K562 (cell line): Measurements from ENCODE around the gene STOM. TPM values are rescaled to one million over a fixed set of nuclear protein-coding genes. Genes with fewer than 3 reads are reported as not detected.

ENCODE experiments used
- ATAC-seq: fragments of 200-7000 bp; cut with Tn5 transposase; 3 replicates; pipeline ENCODE4 v1.9.1; 2020; ENCODE audit warnings: moderate library complexity
- BruUV-seq: library from RNA; stranded (reverse); fragments of 400-500 nt; replicated peaks from 2 replicates; lab custom pipeline; 2021; lab: Mats Ljungman, UMichigan
- CTCF ChIA-PET: fragments of 300-600 bp; formaldehyde crosslinking; extraction: SDS; loops from one replicate; lab custom pipeline; 2021; ENCODE audit warnings: low intra/inter-chr PET ratio; lab: Yijun Ruan, JAX
- POLR2A ChIA-PET: fragments of 300-600, 350-650 bp; sonication (Branson Sonifier 250); formaldehyde crosslinking; extraction: SDS; loops from one replicate; lab custom pipeline; 2021; ENCODE audit warnings: antibody characterized with exemption, inconsistent platforms; lab: Yijun Ruan, JAX
- DNase-seq, 4 experiments: peaks; one replicate each; pipeline versions ENCODE4 v3.0.0 to v3.0.0-alpha.2; 2011 to 2018; ENCODE audit warnings: low spot score in 3 of 4, mixed read lengths in 3 of 4; ENCODE audit errors: extremely low read depth in 1 of 4
- FAIRE-seq: peaks from 2 replicates; lab custom pipeline; 2011; peaks lifted over from hg19 to GRCh38; lab: Jason Lieb, UNC
- H2AFZ ChIP-seq: 2 replicates; pipeline ENCODE4 v1.6.0; 2011; ENCODE audit warnings: low read depth, low read length, control low read depth, inconsistent platforms
- H3K27ac ChIP-seq: fragments of 200-600 bp; 3 replicates; pipeline ENCODE4 v1.8.0; 2011; ENCODE audit warnings: low read depth, mild to moderate bottlenecking, control low read depth, inconsistent platforms, low read length, moderate library complexity, mixed read lengths; ENCODE audit errors: extremely low read depth
- H3K27me3 ChIP-seq, 2 experiments: fragments of 300-600 bp in 1 of 2; 2 replicates in 1 of 2; 3 replicates in 1 of 2; pipeline versions ENCODE4 v1.6.0 to v1.8.0; 2011; ENCODE audit warnings: inconsistent platforms in 2 of 2, low read length in 2 of 2, mild to moderate bottlenecking in 1 of 2, mixed read lengths in 1 of 2, moderate library complexity in 1 of 2; ENCODE audit not compliant: control insufficient read depth in 2 of 2, insufficient read depth in 2 of 2
- H3K36me3 ChIP-seq: fragments of 300-600 bp; 3 replicates; pipeline ENCODE4 v1.8.0; 2011; ENCODE audit warnings: mild to moderate bottlenecking, low read length, inconsistent platforms; ENCODE audit not compliant: control insufficient read depth, insufficient read depth
- H3K4me1 ChIP-seq, 2 experiments: fragments of 200-600 bp in 1 of 2; replicated peaks in 1 of 2; 2 replicates in 1 of 2; 3 replicates in 1 of 2; pipeline versions ENCODE4 v1.5.1 to v1.8.0; 2011; ENCODE audit warnings: inconsistent platforms in 2 of 2, low read length in 2 of 2, mild to moderate bottlenecking in 1 of 2, mixed read lengths in 1 of 2, moderate library complexity in 1 of 2; ENCODE audit not compliant: control insufficient read depth in 2 of 2, insufficient read depth in 2 of 2
- H3K4me2 ChIP-seq: 2 replicates; pipeline ENCODE4 v1.6.1; 2011; ENCODE audit warnings: low read length, control low read depth, inconsistent platforms, mixed read lengths; ENCODE audit not compliant: insufficient read depth
- H3K4me3 ChIP-seq: fragments of 200-600 bp; sonication (generic), shearing (Covaris generic); 2 replicates; pipeline ENCODE4 v1.5.1; 2016; ENCODE audit warnings: control low read depth, inconsistent platforms
- H3K79me2 ChIP-seq: fragments of 200-600 bp; 3 replicates; pipeline ENCODE4 v1.8.0; 2011; ENCODE audit warnings: low read length, inconsistent platforms; ENCODE audit not compliant: control insufficient read depth, insufficient read depth
- H3K9ac ChIP-seq, 2 experiments: 2 replicates each; pipeline versions ENCODE4 v1.6.0 to v1.6.1; 2011; ENCODE audit warnings: low read depth in 2 of 2, low read length in 2 of 2, control low read depth in 1 of 2, inconsistent platforms in 1 of 2, mild to moderate bottlenecking in 1 of 2, mixed read lengths in 1 of 2; ENCODE audit not compliant: insufficient read depth in 1 of 2
- H3K9me1 ChIP-seq: one replicate; pipeline ENCODE4 v1.6.0; 2011; ENCODE audit warnings: inconsistent platforms, mild to moderate bottlenecking, low read length, moderate library complexity; ENCODE audit not compliant: control insufficient read depth, insufficient read depth
- H3K9me3 ChIP-seq: replicated peaks from 2 replicates; pipeline ENCODE4 v1.5.1; 2011; ENCODE audit warnings: low read depth, low read length, inconsistent platforms; ENCODE audit not compliant: control insufficient read depth, insufficient read depth
- H4K20me1 ChIP-seq: replicated peaks from 2 replicates; pipeline ENCODE4 v1.6.1; 2011; ENCODE audit warnings: low read length, inconsistent platforms, mixed read lengths; ENCODE audit not compliant: control insufficient read depth, insufficient read depth
- AFF1 ChIP-seq, 2 experiments: fragments of 450-650 bp; IDR thresholded peaks; 2 replicates each; pipeline ENCODE4 v1.6.1; 2018; ENCODE audit warnings: mild to moderate bottlenecking in 2 of 2, low read depth in 1 of 2; ENCODE audit not compliant: partially characterized antibody in 2 of 2
- FOS ChIP-seq: IDR thresholded peaks from 3 replicates; pipeline ENCODE4 v1.6.1; 2011; ENCODE audit not compliant: insufficient read length; ENCODE audit errors: extremely low read depth
- ZMIZ1 ChIP-seq, 2 experiments: fragments of 150-350 bp in 1 of 2; IDR thresholded peaks; 2 replicates each; pipeline ENCODE4 v1.6.1; 2012 to 2016; ENCODE audit warnings: low read depth in 2 of 2, low read length in 2 of 2, mild to moderate bottlenecking in 1 of 2, moderate library complexity in 1 of 2
- ZNF133 ChIP-seq: fragments of 250-450 bp; sonication (Bioruptor Pico); IDR thresholded peaks from 2 replicates; pipeline ENCODE4 v1.4.0; 2020; ENCODE audit warnings: mild to moderate bottlenecking
- ZNF280B ChIP-seq: fragments of 250-450 bp; sonication (Bioruptor Pico); IDR thresholded peaks from 2 replicates; pipeline ENCODE4 v1.5.1; 2021; ENCODE audit warnings: mild to moderate bottlenecking
- ZNF696 ChIP-seq: fragments of 250-450 bp; sonication (Bioruptor Pico); conservative IDR thresholded peaks from 2 replicates; pipeline ENCODE4 v1.4.0; 2020; ENCODE audit warnings: mild to moderate bottlenecking, moderate library complexity
- ZNF77 ChIP-seq: fragments of 250-450 bp; sonication (Bioruptor Pico); IDR thresholded peaks from 2 replicates; pipeline ENCODE4 v1.5.0; 2020
- WGBS: fragments of 100-300 bp; shearing (Covaris generic); methylation state at CpG from one replicate; pipeline ENCODE4 v1.1.6; 2016; ENCODE audit warnings: low coverage, mixed read lengths; ENCODE audit not compliant: insufficient coverage; ENCODE audit errors: missing lambda C conversion rate; 5-methylcytosine and 5-hydroxymethylcytosine counted together
- in situ Hi-C: fragments of 300-500 bp; cut with MboI; formaldehyde crosslinking; loops from 4 replicates; pipeline ENCODE4 v1.15.0; 2018; ENCODE audit warnings: inconsistent platforms, mixed read lengths
- intact Hi-C: fragments of 100-400 bp; cut with micrococcal nuclease; formaldehyde crosslinking; loops from 2 replicates; pipeline ENCODE4 v1.14.2; 2022
- polyA plus RNA-seq, 8 experiments: library from polyadenylated mRNA; depleted of rRNA in 4 of 8; stranded (reverse) in 5 of 8; unstranded in 3 of 8; fragments of >200 nt; fragmentation: Nextera tagmentation in 2 of 8; fragmentation: Illumina TruSeq in 1 of 8; extraction: Ambion mirVana in 2 of 8; extraction: Trizol in 1 of 8; gene quantifications; 2 replicates each; pipeline versions ENCODE4 v1.2.1 to v1.2.3, GENCODE V29; 2011 to 2014; ENCODE audit warnings: inconsistent platforms in 1 of 8, missing spikeins in 1 of 8
- total RNA-seq, 7 experiments: library from RNA; depleted of rRNA in 6 of 7; stranded (reverse); fragments of >200 nt in 6 of 7; fragmentation: Illumina TruSeq in 2 of 7; extraction: Trizol in 2 of 7; gene quantifications; 2 replicates each; pipeline versions ENCODE4 v1.2.1 to v1.2.3, GENCODE V29; 2011 to 2021; ENCODE audit warnings: low replicate concordance in 1 of 7

Gene STOM
- total and polyA plus RNA-seq, 9 of the 15 experiments (the other 6 are each of a cell fraction or from before 2014, with no cell fraction given) = 23.2 to 140 (median 43.9) TPM

GRCh38 chr9:121345070-121345469 is 25.0 kb downstream of the STOM start:
- WGBS = 60% methylated on average over 3 of the region's 3 CpGs
- BruUV-seq = no TSS peak

More at GRCh38 chr9:121345070-121345469, 25.0 kb downstream of the STOM start:
- Histone ChIP-seq H3K27me3 (no peaks in the 10 kb centered on the region), H3K4me3 (no peak overlapping the region), H3K9ac (no peak overlapping the region), H3K9me3 (no peaks in the 10 kb centered on the region), H2AFZ (no peak overlapping the region), H3K27ac (no peak overlapping the region), H3K9me1 (no peaks in the 10 kb centered on the region), H3K4me2 (no peak overlapping the region), H3K36me3 (peaks cover 61% of the 10 kb centered on the region), H3K79me2 (no peaks in the 10 kb centered on the region), H4K20me1 (no peaks in the 10 kb centered on the region), H3K4me1 (no peaks in the 10 kb centered on the region)
- ATAC-seq (no peak), FAIRE-seq (no peak), DNase-seq (no peak)
- ChIA-PET CTCF (no interaction called here), POLR2A (interaction anchor here (1.0 to 2.9 kb wide), 3 partner anchors 9 to 19 kb away, joined by 3 to 12 read pairs (median 5); no protein-coding TSS in a partner anchor)
- TF ChIP-seq ZNF77 (CRISPR knock-in tag) = no peak
- TF ChIP-seq ZMIZ1 (IDR thresholded peaks at IDR 0.05; ENCODE audit: low read depth in 2 of 2, low read length in 2 of 2) = no peak
- no peak for TF ChIP-seq ZNF280B
- TF ChIP-seq ZNF133 (CRISPR knock-in tag) = no peak
- no peak for TF ChIP-seq FOS
- no peak for TF ChIP-seq AFF1 (IDR thresholded peaks at IDR 0.05; ENCODE audit: low read depth in 1 of 2, partially characterized antibody in 2 of 2)
- no peak for TF ChIP-seq ZNF696 (CRISPR knock-in tag)
- in situ Hi-C loops (no loop called here), intact Hi-C loops (no loop called here)
